Aorta (tissue), 5 donors: ENCODE measurements around the gene RHCE. TPM values are rescaled to one million over a fixed set of nuclear protein-coding genes. Genes with fewer than 3 reads are reported as not detected.
"Not testable (repeated sequence)": the region's sequence is repeated elsewhere in the genome, so short reads cannot be mapped to it uniquely, and the experiment has no call there.

Experiments used
- ATAC-seq: fragments of 200-7000 bp; cut with Tn5 transposase; one replicate; pipeline ENCODE4 v1.9.1; 2022; ENCODE audit warnings: moderate library complexity; ENCODE audit not compliant: low FRiP score
- DNase-seq, 2 donors: peaks; one replicate each; pipeline ENCODE4 v3.0.0-alpha.2; 2020
- H3K27ac ChIP-seq, 2 donors: one replicate each; pipeline ENCODE4 v1.5.1; 2013; ENCODE audit warnings: low read length in 2 of 2, mild to moderate bottlenecking in 2 of 2, moderate library complexity in 2 of 2, control low read depth in 1 of 2, inconsistent platforms in 1 of 2, low read depth in 1 of 2
- H3K27me3 ChIP-seq, 2 donors: one replicate each; pipeline ENCODE4 v1.6.1; 2013; ENCODE audit warnings: control low read depth in 1 of 2, low read length in 1 of 2, mild to moderate bottlenecking in 1 of 2, moderate library complexity in 1 of 2; ENCODE audit not compliant: insufficient read depth in 2 of 2, control insufficient read depth in 1 of 2
- H3K36me3 ChIP-seq, 2 donors: one replicate each; pipeline ENCODE4 v1.6.1; 2013; ENCODE audit warnings: control low read depth in 1 of 2, low read length in 1 of 2, mild to moderate bottlenecking in 1 of 2; ENCODE audit not compliant: insufficient read depth in 2 of 2, control insufficient read depth in 1 of 2
- H3K4me1 ChIP-seq, 2 donors: one replicate each; pipeline ENCODE4 v1.6.1; 2013; ENCODE audit warnings: low read length in 2 of 2, control low read depth in 1 of 2, mild to moderate bottlenecking in 1 of 2, moderate library complexity in 1 of 2; ENCODE audit not compliant: insufficient read depth in 2 of 2, control insufficient read depth in 1 of 2
- H3K4me3 ChIP-seq, 2 donors: one replicate each; pipeline ENCODE4 v1.5.1; 2013; ENCODE audit warnings: low read length in 2 of 2, control low read depth in 1 of 2, mild to moderate bottlenecking in 1 of 2
- H3K9me3 ChIP-seq: one replicate; pipeline ENCODE4 v1.6.1; 2013; ENCODE audit warnings: mild to moderate bottlenecking, low read length; ENCODE audit not compliant: control insufficient read depth
- WGBS, 2 donors: extraction: QIAGEN DNeasy Blood & Tissue Kit; methylation state at CpG; one replicate each; pipeline ENCODE4 v1.1.7; 2013; 5-methylcytosine and 5-hydroxymethylcytosine counted together
- intact Hi-C, 2 donors: fragments of 100-400 bp; cut with DNase I; formaldehyde crosslinking; loops; one replicate each; pipeline versions ENCODE4 v1.14.2 to v1.15.0; 2022
- long read RNA-seq, 2 donors: library from polyadenylated mRNA; unstranded; transcript quantifications; one replicate each; pipeline ENCODE4 v2.0.0, GENCODE V29; 2020 to 2021
- polyA plus RNA-seq, 2 donors: library from polyadenylated mRNA; stranded (reverse); fragments of 200-250 nt; gene quantifications; one replicate each; pipeline ENCODE4 v1.2.3, GENCODE V29; 2013
- total RNA-seq, 2 donors: library from RNA; stranded (reverse); fragmentation: NEBNext Ultra II Directional; extraction: Animal tissue kit (Norgen Biotek cat#: 25700); gene quantifications; one replicate each; pipeline ENCODE4 v1.2.1, GENCODE V29; 2021
- donor health status: healthy with polysubstance abuse.
- donor health status: Bipolar disorder and iron deficiency.
- donor health status: DM: no; HTN: no; CAD: no.
- donor health status: DM: no; HTN: no; CAD: no.
- donor health status: DM: yes; HTN: yes; CAD: no.

RHCE gene
- total RNA-seq (under 1 TPM in 1 of 2 donors, not detected in 1; 0.69 TPM), polyA plus RNA-seq (not detected)
- long read RNA-seq, donor 1: 0 reads
- long read RNA-seq, donor 2, partial matches to known transcripts: 0 of 4 reads
- long read RNA-seq, donor 2, other reads (novel, unspliced or antisense): 4 of 4 reads

- WGBS, 2 donors: 94 to 97% methylated on average over 8 to 9 of the region's 9 CpGs
- DNase-seq, H3K36me3 ChIP-seq, H3K4me3 ChIP-seq, H3K27ac ChIP-seq, H3K4me1 ChIP-seq, H3K9me3 ChIP-seq, intact Hi-C loops, H3K27me3 ChIP-seq, ATAC-seq: not testable (repeated sequence)
These were observed at the start of gene RHCE for GRCh38 chr1:25420715-25421114. TSS of gene RHCE (minus strand) at chr1:25420825. CDS start at chr1:25420786, 39 bp downstream.

GRCh38 chr1:25469177-25469576 lies 48.6 kb upstream of the RHCE start:
- Histone ChIP-seq H3K36me3 (no peaks in the 10 kb centered on the region), H3K4me3 (no peak overlapping the region), H3K9me3 (no peaks in the 10 kb centered on the region), H3K27me3 (no peaks in the 10 kb centered on the region), H3K4me1 (peaks cover 2 to 3% of the 10 kb centered on the region in 2 donors), H3K27ac (no peak overlapping the region)
- intact Hi-C loops: no loop called here
- 57 to 63% methylated on average over 2 of the region's 2 CpGs for WGBS, 2 donors
- ATAC-seq (no peak), DNase-seq (no peak)

GRCh38 chr1:25468033-25468432 lies 47.4 kb upstream of the RHCE start:
- Histone ChIP-seq H3K9me3 (no peaks in the 10 kb centered on the region), H3K27ac (no peak overlapping the region), H3K4me3 (no peak overlapping the region), H3K27me3 (no peaks in the 10 kb centered on the region), H3K4me1 (peaks cover 2 to 3% of the 10 kb centered on the region in 2 donors), H3K36me3 (no peaks in the 10 kb centered on the region)
- DNase-seq: no peak
- ATAC-seq: no peak
- intact Hi-C loops: no loop called here

- Histone ChIP-seq H3K4me3 (no peak overlapping the region), H3K4me1 (peaks cover 2 to 3% of the 10 kb centered on the region in 2 donors), H3K36me3 (no peaks in the 10 kb centered on the region), H3K27me3 (no peaks in the 10 kb centered on the region), H3K9me3 (no peaks in the 10 kb centered on the region), H3K27ac (no peak overlapping the region)
- WGBS, 2 donors: 8 to 10% methylated on average over 1 of the region's 1 CpG
- ATAC-seq (no peak), DNase-seq (no peak)
- intact Hi-C loops: no loop called here
These were observed 47.0 kb upstream of the RHCE start for GRCh38 chr1:25467616-25468015.

GRCh38 chr1:25467193-25467592 lies 46.6 kb upstream of the RHCE start:
- ATAC-seq: no peak
- WGBS, 2 donors: 51 to 57% methylated on average over 4 of the region's 4 CpGs
- no peak overlapping the region for H3K4me3 ChIP-seq
- no peaks in the 10 kb centered on the region for H3K36me3 ChIP-seq
- no peak for DNase-seq
- no peaks in the 10 kb centered on the region for H3K27me3 ChIP-seq
- H3K9me3 ChIP-seq: no peaks in the 10 kb centered on the region
- intact Hi-C loops: no loop called here
- H3K4me1 ChIP-seq: peaks cover 2 to 3% of the 10 kb centered on the region in 2 donors
- no peak overlapping the region for H3K27ac ChIP-seq

GRCh38 chr1:25462732-25463131 lies 42.1 kb upstream of the RHCE start:
- 13 to 26% methylated on average over 5 of the region's 5 CpGs for WGBS, 2 donors
- H3K4me3 ChIP-seq: no peak overlapping the region
- no peak overlapping the region for H3K27ac ChIP-seq
- peaks cover 0 to 3% of the 10 kb centered on the region in 2 donors for H3K4me1 ChIP-seq
- ATAC-seq (no peak), DNase-seq (no peak)
- peaks cover 0 to 4% of the 10 kb centered on the region in 2 donors for H3K36me3 ChIP-seq
- no peaks in the 10 kb centered on the region for H3K27me3 ChIP-seq
- intact Hi-C loops: no loop called here
- H3K9me3 ChIP-seq: no peaks in the 10 kb centered on the region

GRCh38 chr1:25461849-25462248 lies 41.2 kb upstream of the RHCE start:
- 55% methylated on average over 2 of the region's 2 CpGs for WGBS, 2 donors
- Histone ChIP-seq H3K27ac (no peak overlapping the region), H3K36me3 (peaks cover 0 to 4% of the 10 kb centered on the region in 2 donors), H3K9me3 (no peaks in the 10 kb centered on the region), H3K4me1 (peaks cover 0 to 3% of the 10 kb centered on the region in 2 donors), H3K4me3 (no peak overlapping the region), H3K27me3 (no peaks in the 10 kb centered on the region)
- DNase-seq (no peak), ATAC-seq (no peak)
- intact Hi-C loops: no loop called here

GRCh38 chr1:25460816-25461215 lies 40.2 kb upstream of the RHCE start:
- H3K36me3 ChIP-seq, DNase-seq, H3K27ac ChIP-seq, intact Hi-C loops, H3K4me1 ChIP-seq, H3K4me3 ChIP-seq, H3K9me3 ChIP-seq, H3K27me3 ChIP-seq, ATAC-seq: not testable (repeated sequence)
- 67 to 83% methylated on average over 3 to 4 of the region's 4 CpGs for WGBS, 2 donors

- Histone ChIP-seq H3K27ac (no peak overlapping the region), H3K36me3 (peaks cover 0 to 4% of the 10 kb centered on the region in 2 donors), H3K27me3 (no peaks in the 10 kb centered on the region), H3K4me1 (peaks cover 0 to 3% of the 10 kb centered on the region in 2 donors), H3K9me3 (no peaks in the 10 kb centered on the region), H3K4me3 (no peak overlapping the region)
- DNase-seq (no peak), ATAC-seq (no peak)
- WGBS, 2 donors: 11 to 16% methylated on average over 3 of the region's 3 CpGs
- intact Hi-C loops: no loop called here
These were observed 39.4 kb upstream of the RHCE start for GRCh38 chr1:25460020-25460419.
